GM19467 (cell line): Measurements from ENCODE around the gene IGF2.

ENCODE experiments used
- ATAC-seq: cut with Tn5 transposase; IDR thresholded peaks from one replicate; pipeline ENCODE4 v1.9.1; 2021; ENCODE audit warnings: mild to moderate bottlenecking, moderate library complexity; ENCODE audit not compliant: unreplicated experiment

Gene IGF2

GRCh38 chr11:2104524-2105440, 34.4 kb downstream of the IGF2 start:
- no peak for ATAC-seq

DNA sequence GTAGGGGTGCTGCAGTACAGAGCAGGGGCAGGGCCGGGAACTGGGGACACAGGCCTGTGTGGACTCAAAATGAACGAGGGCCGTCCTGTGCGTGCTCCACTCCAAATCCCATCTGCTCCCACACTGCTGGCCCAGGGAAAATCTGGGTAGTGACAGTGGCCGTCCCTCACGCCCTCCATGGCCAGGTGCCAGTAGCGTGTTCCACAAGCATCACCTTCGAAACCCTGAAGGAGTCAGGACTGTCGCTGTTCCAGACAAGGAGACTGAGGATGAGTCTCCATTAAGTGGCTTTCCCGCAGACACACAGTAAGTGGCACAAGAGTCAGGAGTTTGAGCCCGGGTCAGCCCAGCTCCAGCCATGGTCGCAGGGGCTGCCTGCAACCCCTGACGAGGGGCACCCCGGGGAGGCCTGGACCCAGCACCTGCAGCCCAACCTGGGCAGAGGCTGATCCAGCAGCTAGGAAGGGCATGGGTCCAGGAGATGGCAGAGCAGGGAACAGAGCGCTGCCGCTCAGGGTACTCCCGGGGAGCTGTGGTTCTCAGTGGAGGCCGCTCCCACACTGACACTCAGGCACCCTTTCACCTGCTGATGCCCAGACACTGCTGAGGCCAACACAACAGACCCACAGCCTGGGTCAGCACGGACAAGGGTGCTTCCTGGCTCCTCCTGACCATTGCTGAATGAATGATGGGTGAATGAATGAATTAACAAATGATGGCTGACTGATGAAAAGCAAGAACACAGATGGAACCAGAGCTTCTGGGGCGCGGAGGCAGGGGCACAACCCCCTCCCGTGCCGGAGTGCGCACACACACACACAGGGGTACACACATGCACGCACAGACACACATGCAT, 35.3 kb downstream of the IGF2 start:
- ATAC-seq, result no peak

DNA sequence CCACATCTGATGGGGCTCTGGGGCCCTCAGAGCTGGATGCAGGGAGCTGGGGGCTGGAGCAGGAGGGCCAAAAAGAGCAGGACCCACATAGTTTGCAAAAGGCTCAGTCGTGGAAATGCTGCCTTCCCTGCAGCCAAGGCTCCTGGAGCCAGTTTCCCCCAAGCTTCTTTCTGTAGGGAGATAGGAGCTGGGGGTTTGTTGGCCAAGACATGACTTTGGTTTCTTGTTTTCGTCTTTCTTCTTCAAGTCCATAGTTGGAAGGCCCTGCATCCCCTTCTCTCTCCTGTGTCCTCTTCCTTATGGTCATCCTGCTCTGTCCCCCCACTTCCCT, 36.3 kb downstream of the IGF2 start:
- ATAC-seq, result no peak

GRCh38 chr11:2102132-2102882, 36.9 kb downstream of the IGF2 start:
- ATAC-seq, result no peak

- ATAC-seq, result no peak
Measured at GRCh38 chr11:2101171-2101675, 38.0 kb downstream of the IGF2 start.

DNA sequence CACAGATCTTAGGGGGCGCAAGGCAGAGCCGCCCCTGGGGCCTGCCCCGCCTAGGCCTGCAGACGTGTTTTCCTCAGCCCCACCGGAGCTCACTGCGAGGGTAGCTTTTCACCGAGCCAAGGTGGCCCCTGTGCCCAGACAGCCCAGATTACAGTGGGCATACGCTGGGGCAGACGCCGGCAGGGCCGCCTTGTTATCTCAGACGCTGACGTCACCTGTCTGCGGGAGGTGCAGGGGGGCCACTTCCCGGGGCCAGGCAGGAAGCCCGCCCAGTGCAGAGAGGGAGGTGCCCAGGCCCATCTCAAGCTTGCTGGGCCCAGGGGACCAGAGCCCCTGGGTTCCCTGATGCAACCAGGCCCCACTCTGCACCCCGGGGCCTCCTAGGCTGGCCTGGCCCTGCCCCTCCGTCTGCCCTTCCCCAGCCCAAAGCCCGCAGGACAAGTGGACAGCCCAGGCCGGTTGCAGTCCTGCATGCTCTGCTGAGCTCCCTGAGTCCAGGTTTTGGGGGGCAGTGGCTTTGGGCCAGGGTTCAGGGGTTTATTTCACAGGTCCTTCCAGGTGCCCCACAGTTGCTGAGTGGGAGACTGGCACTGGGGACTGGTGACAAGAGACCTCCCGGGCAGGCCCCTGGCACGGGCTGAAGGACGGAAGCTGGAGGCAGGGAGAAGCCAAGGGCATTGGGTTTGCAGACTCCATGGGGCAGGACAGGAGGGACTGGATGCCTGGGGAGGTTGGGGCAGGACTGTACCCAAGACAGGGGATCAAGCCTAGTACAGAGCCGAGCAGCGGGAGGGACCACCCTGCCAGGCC, 38.6 kb downstream of the IGF2 start:
- no peak for ATAC-seq

GRCh38 chr11:2099516-2100349, 39.5 kb downstream of the IGF2 start:
- no peak for ATAC-seq

DNA sequence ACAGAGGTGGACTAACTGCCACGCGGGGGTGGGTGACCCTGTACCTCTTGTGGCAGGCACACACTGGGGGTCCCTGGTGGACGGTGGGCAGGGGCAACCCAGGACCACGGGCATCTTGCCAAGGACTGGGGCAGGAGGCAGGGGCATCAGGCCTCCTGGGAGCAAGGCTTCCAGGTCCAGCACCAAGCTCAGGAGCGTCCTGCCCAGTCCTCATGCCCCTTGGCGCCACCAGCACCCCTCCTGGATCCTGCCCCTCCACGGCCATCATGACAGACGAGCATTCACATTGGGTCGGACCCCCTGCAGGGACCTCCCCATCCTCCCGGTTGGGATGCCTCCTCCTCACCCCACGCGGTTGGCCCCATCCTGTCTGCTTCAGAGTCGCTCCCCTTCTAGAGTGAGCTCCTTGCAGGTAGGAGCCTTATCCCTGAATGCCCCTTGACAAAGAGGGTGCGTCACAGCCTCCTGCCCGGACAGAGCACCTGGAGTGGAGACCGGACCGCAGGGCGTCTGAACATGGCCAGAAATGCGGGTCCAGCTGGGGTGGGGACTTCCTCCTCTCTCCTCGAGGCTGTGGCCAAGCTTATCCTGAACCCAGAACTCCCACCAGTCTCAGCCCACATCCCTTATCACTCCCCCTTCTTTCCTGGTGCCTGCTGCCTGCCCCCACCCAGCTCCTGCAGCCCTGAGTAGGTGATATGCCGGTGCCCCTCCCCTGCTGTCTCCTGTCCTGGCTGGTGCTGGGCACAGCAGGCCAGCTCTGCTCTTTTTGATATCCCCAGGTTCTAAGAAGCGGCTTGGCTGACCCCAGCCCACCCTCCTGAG, 40.3 kb downstream of the IGF2 start:
- no peak for ATAC-seq

DNA sequence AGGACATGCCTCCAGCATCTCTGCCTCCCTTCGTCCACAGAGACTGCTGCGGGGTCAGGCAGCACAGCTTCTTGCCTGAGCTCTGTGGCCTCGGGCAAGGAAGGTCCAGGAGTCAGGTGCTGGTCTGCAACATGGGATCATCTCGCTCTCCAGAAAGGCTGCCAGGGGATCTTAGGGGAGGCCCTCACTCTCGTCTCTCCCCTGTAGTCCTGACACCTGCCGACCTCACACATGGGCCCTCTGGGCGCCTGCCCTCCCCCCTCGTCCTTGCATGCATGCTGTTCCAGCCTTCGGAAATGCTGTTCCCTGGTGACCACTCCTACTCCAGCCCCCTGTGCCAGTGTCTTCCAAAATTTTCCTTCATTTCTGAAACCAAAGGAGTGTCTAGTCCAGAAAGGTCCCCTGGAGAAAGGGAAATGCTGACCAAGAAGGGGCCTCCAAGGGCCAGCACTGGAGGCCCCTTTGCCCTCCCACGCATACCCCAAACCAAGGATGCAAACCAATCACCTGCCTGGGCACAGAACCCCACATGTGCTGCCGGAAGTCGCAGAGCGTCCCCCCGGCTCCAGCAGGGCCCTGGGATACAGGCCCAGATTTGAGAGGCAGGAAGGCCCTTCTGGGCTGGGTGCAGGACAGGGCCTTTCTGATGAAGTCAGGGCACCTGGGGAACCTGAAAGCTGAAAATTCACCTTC, 41.0 kb downstream of the IGF2 start:
- no peak for ATAC-seq

GRCh38 chr11:2097356-2097997, 41.7 kb downstream of the IGF2 start:
- no peak for ATAC-seq

DNA sequence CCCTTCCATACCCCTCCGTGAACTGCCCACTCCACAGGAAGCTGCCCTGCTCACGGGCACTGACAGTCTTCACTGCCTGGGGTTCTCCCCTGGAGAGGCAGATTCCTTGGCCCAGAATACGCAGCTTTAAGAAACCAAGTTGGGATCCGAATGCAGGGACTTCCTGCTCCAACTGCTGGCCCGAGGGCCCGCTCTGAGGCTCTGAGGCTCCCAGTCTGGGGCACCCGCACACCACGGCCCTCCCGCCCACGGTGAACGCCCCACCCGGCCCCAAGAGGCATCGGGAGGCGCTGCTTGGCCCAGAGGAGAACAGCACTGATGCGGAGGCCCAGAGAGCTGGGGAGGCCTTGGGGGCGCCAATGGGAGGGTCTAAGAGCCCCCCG, 42.3 kb downstream of the IGF2 start:
- ATAC-seq, result no peak

GRCh38 chr11:2096011-2096918, 42.9 kb downstream of the IGF2 start:
- ATAC-seq, result no peak

DNA sequence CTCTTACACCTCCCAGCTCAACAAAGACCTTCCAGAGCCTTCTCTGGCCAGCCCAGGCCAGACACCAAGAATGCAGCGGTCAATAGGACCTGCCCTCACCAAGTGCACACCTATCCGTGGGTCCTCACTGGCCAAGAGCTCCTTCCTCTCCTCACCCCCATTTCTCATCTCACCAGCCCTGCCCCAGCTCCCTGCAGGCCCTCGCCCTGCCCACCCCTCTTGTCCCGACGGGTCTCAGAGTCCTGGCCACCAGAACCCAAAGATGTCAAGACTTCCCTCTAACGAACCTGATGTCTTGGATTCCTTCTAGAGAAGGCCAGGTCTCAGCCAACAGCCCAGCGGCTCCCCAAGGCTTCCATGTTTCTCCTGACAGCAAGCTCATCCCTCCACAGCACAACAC, 43.6 kb downstream of the IGF2 start:
- ATAC-seq, result no peak

DNA sequence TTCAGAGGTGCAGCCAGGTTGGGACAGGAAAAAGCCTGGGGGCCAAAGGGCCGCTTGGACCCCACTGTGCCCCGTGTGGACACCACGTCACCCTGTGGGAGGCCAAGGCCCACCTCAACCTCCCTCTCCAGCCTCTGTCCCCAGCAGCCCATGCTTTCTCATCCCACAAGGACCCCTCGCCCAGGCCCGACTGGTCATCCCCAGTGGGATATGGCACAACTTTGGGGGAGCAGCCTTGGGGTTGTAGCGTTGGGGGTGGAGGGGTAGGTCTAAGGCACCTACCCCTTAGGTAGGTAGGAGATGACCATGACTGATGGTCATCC, 44.0 kb downstream of the IGF2 start:
- ATAC-seq, result no peak

GRCh38 chr11:2094354-2095197, 44.6 kb downstream of the IGF2 start:
- no peak for ATAC-seq
